ENCODE results near the gene XPNPEP3. TPM values are rescaled to one million over a fixed set of nuclear protein-coding genes. Genes with fewer than 3 reads are reported as not detected.
"Not testable (repeated sequence)": the region's sequence is repeated elsewhere in the genome, so short reads cannot be mapped to it uniquely, and the experiment has no call there.

XPNPEP3 gene
- total RNA-seq, 1 donor from 2014 or later = 5.5 TPM

DNA sequence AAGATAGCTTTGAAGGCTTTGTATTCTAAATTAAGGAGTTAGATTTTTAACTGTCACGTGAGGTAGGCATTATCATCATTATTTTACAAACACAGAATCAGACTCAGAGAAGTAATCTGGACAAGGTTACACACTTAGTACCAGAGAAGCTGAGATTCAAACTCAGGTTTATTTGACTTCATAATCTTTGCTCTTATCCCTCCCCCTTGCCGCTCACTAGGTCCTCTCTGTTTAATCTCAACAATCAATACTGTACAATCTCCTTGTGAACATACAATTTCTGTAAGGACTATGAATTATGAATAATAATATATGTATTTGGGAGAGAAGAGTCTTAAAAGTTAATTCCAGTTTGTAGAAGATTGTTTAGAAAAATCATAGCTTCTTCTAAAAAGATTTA is 10.2 kb downstream of the XPNPEP3 start:
- no peak for DNase-seq (ENCODE audit: low read depth)
- FAIRE-seq = no peak
- H3K27me3 ChIP-seq (ENCODE audit: control insufficient read depth, insufficient read depth, low read length) = no peaks in the 10 kb centered on the region
- H3K4me3 ChIP-seq (ENCODE audit: low read depth, low read length) = no peak overlapping the region
- H3K36me3 ChIP-seq (ENCODE audit: control insufficient read depth, insufficient read depth, low read length) = peaks cover 2% of the 10 kb centered on the region
- TF ChIP-seq, protein P1, sequence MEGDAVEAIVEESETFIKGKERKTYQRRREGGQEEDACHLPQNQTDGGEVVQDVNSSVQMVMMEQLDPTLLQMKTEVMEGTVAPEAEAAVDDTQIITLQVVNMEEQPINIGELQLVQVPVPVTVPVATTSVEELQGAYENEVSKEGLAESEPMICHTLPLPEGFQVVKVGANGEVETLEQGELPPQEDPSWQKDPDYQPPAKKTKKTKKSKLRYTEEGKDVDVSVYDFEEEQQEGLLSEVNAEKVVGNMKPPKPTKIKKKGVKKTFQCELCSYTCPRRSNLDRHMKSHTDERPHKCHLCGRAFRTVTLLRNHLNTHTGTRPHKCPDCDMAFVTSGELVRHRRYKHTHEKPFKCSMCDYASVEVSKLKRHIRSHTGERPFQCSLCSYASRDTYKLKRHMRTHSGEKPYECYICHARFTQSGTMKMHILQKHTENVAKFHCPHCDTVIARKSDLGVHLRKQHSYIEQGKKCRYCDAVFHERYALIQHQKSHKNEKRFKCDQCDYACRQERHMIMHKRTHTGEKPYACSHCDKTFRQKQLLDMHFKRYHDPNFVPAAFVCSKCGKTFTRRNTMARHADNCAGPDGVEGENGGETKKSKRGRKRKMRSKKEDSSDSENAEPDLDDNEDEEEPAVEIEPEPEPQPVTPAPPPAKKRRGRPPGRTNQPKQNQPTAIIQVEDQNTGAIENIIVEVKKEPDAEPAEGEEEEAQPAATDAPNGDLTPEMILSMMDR (IDR thresholded peaks at IDR 0.05; ENCODE audit: insufficient read depth, low read length, severe bottlenecking) = no peak

DNA sequence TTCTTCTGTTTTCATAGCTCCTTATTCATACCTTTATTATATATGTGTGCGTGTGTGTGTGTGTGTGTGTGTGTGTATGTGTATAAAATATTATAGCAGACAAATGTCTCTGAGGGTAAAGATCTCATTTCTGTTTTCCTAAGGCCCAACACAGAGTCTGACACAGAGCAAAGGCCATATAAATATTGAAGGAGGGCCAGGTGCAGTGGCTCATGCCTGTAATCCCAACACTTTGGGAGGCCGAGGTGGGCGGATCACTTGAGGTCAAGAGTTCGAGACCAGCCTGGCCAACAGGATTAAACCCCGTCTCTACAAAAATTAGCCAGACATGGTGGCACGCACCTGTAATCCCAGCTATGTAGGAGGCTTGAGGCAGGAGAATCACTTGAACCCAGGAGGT is 11.4 kb downstream of the XPNPEP3 start:
- DNase-seq (ENCODE audit: low read depth); H3K27me3 ChIP-seq (ENCODE audit: control insufficient read depth, insufficient read depth, low read length); FAIRE-seq; H3K36me3 ChIP-seq (ENCODE audit: control insufficient read depth, insufficient read depth, low read length); H3K4me3 ChIP-seq (ENCODE audit: low read depth, low read length): not testable (repeated sequence)

DNA sequence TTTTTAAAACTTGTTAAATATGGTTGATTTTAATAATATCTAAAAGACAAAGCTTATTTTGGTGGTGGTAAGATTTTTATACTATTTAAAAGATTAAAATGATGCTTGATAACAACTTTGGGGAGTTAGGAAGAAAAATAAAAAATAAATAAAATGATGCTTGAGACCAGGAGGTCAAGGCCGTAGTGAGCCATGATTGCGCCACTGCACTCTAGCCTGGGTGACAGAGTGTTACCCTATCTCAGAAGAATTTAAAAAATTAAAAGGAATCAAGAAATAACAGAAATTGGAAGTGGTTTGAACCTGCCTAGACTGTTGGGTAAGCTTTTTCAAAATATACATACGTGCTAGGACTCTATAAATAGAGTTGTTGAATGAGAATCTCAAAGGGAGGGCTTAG is 17.1 kb downstream of the XPNPEP3 start:
- no peak overlapping the region for H3K4me3 ChIP-seq (ENCODE audit: low read depth, low read length)
- no peak for DNase-seq (ENCODE audit: low read depth)
- TF ChIP-seq, protein P1 (IDR thresholded peaks at IDR 0.05; ENCODE audit: insufficient read depth, low read length, severe bottlenecking) = no peak
- H3K27me3 ChIP-seq (ENCODE audit: control insufficient read depth, insufficient read depth, low read length) = no peaks in the 10 kb centered on the region
- FAIRE-seq = no peak
- H3K36me3 ChIP-seq (ENCODE audit: control insufficient read depth, insufficient read depth, low read length) = peaks cover 2% of the 10 kb centered on the region

DNA sequence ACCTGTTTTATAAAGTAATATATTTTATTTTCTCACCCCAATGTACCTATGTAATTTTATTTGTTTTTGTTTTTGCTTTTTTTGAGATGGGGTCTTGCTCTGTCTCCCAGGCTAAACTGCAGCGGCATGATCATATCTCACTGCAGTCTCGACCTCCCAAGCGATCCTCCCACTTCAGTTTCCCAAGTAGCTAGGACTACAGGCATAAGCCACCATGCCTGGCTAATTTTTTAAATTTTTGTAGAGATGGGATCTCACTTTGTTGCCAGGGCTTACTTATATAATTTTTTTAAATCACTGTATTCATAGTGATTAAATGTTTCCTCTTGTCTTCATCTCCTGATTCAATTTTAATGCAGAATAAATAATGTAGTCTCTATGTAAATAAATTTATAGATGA is 18.2 kb downstream of the XPNPEP3 start:
- H3K36me3 ChIP-seq (ENCODE audit: control insufficient read depth, insufficient read depth, low read length) = no peaks in the 10 kb centered on the region
- FAIRE-seq (no peak), DNase-seq (ENCODE audit: low read depth) (no peak)
- TF ChIP-seq, protein P1 (IDR thresholded peaks at IDR 0.05; ENCODE audit: insufficient read depth, low read length, severe bottlenecking) = no peak
- no peak overlapping the region for H3K4me3 ChIP-seq (ENCODE audit: low read depth, low read length)
- no peaks in the 10 kb centered on the region for H3K27me3 ChIP-seq (ENCODE audit: control insufficient read depth, insufficient read depth, low read length)

DNA sequence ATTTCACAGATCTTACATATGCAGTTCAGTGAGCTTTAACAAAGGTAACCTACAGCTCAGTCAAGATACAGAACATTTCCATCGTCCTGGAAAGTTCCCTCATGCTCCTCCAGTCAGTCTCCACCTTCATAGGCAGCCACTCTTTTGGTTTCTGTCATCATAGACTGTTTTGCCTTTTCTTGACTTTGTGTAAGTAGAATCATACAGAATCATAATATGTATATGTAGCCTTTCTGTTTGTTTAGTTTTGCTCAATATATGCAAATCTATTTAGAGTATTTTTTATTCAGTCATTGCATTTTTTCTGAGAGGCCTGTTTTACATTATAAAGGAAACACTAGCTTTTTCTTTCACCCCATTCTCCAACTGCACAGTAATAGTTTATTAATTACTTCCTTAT is 20.0 kb downstream of the XPNPEP3 start:
- Histone ChIP-seq H3K36me3 (ENCODE audit: control insufficient read depth, insufficient read depth, low read length) (no peaks in the 10 kb centered on the region), H3K27me3 (ENCODE audit: control insufficient read depth, insufficient read depth, low read length) (no peaks in the 10 kb centered on the region), H3K4me3 (ENCODE audit: low read depth, low read length) (no peak overlapping the region)
- TF ChIP-seq, protein P1 (IDR thresholded peaks at IDR 0.05; ENCODE audit: insufficient read depth, low read length, severe bottlenecking) = no peak
- FAIRE-seq (no peak), DNase-seq (ENCODE audit: low read depth) (no peak)

DNA sequence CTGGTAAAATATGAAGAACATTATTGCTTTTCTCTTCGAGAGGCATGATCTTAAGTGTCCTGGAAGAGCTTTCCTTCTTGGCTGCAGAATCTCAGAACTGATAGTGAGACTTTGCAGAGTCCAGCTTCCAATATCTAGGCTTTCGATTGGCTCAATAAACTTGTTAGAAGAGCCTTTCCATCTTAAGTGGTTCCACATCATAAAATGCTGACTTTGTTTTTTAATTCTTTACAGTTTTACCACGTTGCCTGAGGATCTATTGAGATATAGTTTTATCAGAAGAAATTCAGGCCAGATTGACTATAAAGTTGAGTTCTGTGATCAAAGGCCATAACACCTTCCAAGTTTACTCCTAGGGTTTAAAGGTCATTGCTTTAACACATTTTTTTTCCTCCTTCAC is 20.5 kb downstream of the XPNPEP3 start:
- Histone ChIP-seq H3K27me3 (ENCODE audit: control insufficient read depth, insufficient read depth, low read length) (no peaks in the 10 kb centered on the region), H3K36me3 (ENCODE audit: control insufficient read depth, insufficient read depth, low read length) (no peaks in the 10 kb centered on the region), H3K4me3 (ENCODE audit: low read depth, low read length) (no peak overlapping the region)
- FAIRE-seq (no peak), DNase-seq (ENCODE audit: low read depth) (no peak)
- TF ChIP-seq, protein P1 (IDR thresholded peaks at IDR 0.05; ENCODE audit: insufficient read depth, low read length, severe bottlenecking) = no peak

Measured in bronchial epithelial cell (primary cell).